DMS 273 (cell line): ENCODE results near the gene CCDC32.

Experiments used
- DNase-seq: peaks from one replicate; lab custom pipeline; 2025; ENCODE audit not compliant: unreplicated experiment; lab: John Stamatoyannopoulos, UW

The CCDC32 gene

DNA sequence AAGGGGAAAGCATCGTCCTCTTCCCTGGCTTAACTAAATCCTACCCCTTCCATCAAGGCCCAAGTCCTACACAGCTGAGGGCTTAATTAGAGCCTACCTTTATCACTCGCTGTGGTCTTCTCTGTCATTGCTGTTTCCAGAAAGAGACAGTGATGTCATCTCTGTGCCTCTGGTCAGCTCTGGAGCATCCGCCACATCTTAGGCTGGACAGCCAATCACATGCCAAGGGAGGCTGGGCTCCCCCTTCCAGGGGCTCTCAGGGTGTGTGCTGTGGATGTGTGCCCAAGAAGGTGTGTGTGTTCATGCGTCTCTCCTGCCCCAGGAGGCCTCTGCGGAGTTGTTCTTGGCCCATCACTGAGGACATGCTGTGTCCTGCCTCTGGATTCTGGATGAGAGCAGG lies 51.2 kb downstream of the CCDC32 start:
- DNase-seq = no peak

DNA sequence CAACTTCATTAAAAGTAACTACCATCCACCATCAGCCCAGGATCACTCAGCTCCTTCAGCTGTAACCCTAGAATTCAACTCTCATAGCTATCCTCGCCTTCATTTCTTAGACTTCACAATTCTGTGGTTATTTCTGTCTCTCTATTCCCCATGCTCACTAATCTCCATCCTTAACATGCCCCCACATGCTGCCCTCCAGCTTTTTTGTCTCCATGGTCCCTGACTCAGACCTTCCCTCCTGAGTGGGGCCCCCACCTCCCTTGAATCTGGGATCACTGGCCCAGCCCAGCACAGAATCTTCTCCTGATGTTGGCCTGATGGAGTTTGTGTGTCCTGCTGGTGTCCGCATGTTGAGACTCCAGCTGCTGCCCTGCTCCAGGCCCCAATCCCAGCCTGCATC lies 52.4 kb downstream of the CCDC32 start:
- DNase-seq = no peak

DNA sequence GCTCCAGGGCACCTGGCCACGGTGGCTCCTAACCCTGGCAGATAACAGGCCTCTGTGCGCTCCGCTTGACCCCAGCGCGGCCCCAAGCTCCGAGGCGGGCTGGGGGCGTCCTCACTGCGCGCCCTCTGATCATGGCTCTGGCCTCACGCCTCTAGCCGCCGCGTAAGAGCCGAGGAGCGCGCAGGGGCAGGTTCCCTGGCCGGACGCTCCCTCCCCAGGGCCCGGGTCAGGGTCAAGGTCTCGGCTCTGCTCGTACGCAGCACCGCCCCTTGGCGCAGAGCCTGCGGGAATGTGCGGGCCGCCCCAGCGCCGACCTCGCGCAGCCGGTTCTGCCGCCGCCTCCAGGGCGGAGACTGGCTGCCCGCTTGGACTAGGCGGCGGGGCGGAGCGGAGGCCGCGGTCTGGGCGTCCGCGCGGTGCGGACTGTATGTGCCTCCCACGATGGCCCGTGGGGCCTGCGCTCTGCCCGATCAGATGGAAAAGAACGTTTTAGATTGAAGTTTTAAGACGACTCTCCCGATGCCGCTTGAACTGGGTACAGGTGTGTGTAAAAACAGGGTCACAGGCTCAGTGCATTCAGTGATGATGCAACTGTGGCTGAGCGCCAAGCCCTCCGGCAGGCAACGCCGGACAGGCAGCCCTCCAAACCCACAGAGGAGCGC lies 53.2 kb downstream of the CCDC32 start:
- peak; percentile 64 for DNase-seq

DNA sequence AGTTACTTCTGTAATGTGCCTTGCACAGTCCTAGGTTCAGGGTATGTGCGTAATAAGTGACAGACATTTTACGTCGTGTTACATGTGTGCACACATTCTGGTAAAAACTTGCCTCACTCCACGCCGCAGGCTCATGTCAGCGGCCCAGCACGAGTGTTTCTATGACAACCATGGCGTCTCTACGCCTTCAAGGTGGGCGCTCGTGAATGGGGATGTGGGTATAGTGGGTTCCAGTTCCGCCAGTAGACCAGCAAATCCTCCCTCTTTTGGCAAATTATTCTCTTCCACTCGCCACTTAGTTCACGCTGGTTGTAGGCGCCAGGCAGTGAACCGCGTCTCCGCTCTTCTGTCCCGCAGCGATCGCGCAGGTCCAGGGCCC lies 53.8 kb downstream of the CCDC32 start:
- no peak for DNase-seq

DNA sequence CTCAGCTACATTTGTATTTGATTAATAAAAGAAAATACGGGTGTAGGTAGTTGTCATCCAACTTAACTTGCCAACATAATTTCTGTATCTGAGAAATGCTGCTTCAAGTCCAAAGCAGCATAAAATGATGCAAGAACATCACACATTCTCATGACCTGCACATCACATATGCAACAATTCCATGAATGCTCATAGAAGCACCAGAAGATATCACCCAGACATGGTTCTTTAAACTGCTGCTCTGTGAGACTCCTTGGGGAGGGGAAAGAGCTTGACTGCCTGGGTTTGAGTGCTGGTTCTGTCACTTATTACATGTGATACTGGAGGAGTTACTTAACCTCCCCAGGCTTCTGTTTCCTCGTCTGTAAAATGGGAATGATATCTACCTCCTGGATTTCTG lies 54.6 kb downstream of the CCDC32 start:
- no peak for DNase-seq

DNA sequence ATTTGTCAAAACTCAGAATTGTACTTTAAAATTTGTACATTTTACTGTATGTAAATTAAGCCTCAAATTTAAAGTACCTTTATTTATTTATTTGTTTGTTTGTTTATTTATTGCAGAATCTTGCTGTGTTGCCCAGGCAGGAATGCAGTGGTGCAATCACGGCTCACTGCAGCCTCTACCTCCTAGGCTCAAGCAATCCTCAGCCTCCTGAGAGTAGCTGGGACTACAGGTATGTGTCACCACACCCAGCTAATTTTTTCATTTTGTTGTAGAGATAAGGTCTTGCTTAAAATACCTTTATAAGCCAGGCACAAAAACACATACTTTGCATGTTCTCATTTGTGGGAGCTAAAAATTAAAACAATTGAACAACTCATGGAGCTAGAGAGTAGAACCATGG lies 56.6 kb downstream of the CCDC32 start:
- DNase-seq = no peak

DNA sequence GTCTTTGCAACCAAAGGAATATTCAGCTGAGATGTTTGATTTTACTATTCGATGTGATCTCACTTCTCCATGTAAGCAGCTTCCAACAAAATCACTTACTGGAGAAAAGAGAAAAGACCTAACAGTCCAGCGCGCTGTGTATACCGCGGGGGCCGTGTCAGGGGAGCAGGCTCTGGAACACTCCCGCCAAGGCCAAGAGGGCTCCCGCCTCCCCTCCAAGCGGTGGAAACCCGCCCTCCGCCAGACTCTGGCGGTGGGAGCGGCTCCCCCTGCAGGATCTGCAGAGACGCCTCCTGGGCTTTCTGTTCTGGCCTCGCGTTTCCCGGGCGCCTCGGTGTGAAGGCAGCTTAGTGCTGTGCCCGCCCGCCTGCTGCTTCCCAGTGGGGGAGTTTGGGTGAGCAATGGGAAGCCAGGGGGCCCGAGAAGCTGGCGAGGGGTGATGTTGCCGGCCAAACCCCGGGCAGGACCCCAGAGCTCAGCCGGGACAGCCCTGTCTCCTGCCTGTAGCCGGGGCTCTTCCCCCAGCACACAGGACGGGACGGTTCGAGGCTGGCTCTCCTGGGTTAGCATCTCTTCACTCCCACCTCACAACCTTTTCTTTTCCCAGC lies 57.8 kb downstream of the CCDC32 start:
- DNase-seq = peak; percentile 89
